ENCODE data around the gene RAB7A.

- TF ChIP-seq CTCF (IDR thresholded peaks at IDR 0.05) (no peak), POLR2A (IDR thresholded peaks at IDR 0.05) (no peak)
These were observed 57.8 kb downstream of the RAB7A start for GRCh38 chr3:128783774-128784173.
